Heart left ventricle (tissue), 16 donors: ENCODE results near the gene FOXP1. TPM values are rescaled to one million over a fixed set of nuclear protein-coding genes. Genes with fewer than 3 reads are reported as not detected.

Experiments used
- ATAC-seq, 4 donors: fragments of 200-7000 bp; cut with Tn5 transposase; one replicate each; pipeline ENCODE4 v1.9.1; 2020 to 2022; ENCODE audit warnings: moderate library complexity in 4 of 4, mild to moderate bottlenecking in 3 of 4, moderate number of reproducible peaks in 1 of 4
- DNase-seq, 5 donors: peaks; one replicate each; pipeline ENCODE4 v3.0.0-alpha.2; 2020
- H3K27ac ChIP-seq, 12 donors: fragments of 200-600 bp; sonication (generic) in 4 of 12; one replicate each; pipeline versions ENCODE4 v1.5.0 to v1.8.0; 2016 to 2022; ENCODE audit warnings: mild to moderate bottlenecking in 2 of 12
- H3K27me3 ChIP-seq, 9 donors: fragments of 200-600 bp; sonication (generic) in 2 of 9; one replicate each; pipeline versions ENCODE4 v1.5.1 to v1.8.0; 2016 to 2022; ENCODE audit warnings: mild to moderate bottlenecking in 3 of 9
- H3K36me3 ChIP-seq, 9 donors: fragments of 200-600 bp; sonication (generic) in 2 of 9; one replicate each; pipeline versions ENCODE4 v1.5.0 to v1.8.0; 2018 to 2022; ENCODE audit warnings: mild to moderate bottlenecking in 2 of 9
- H3K4me1 ChIP-seq, 12 donors: fragments of 200-600 bp; sonication (generic) in 4 of 12; one replicate each; pipeline versions ENCODE4 v1.5.0 to v1.8.0; 2016 to 2022; ENCODE audit warnings: mild to moderate bottlenecking in 3 of 12
- H3K4me3 ChIP-seq, 12 donors: fragments of 200-600 bp; sonication (generic) in 4 of 12; one replicate each; pipeline versions ENCODE4 v1.5.0 to v1.8.0; 2017 to 2022; ENCODE audit warnings: mild to moderate bottlenecking in 9 of 12, moderate library complexity in 4 of 12
- H3K9me3 ChIP-seq, 12 donors: fragments of 200-600 bp; sonication (generic) in 4 of 12; one replicate each; pipeline versions ENCODE4 v1.5.0 to v1.8.0; 2016 to 2022; ENCODE audit warnings: mild to moderate bottlenecking in 1 of 12
- POLR2A ChIP-seq, 2 donors: fragments of 450-650 bp; IDR thresholded peaks; one replicate each; pipeline ENCODE4 v1.6.1; 2017; ENCODE audit warnings: antibody characterized with exemption in 2 of 2, mild to moderate bottlenecking in 2 of 2, moderate library complexity in 2 of 2
- WGBS, 4 donors: extraction: QIAGEN DNeasy Blood & Tissue Kit in 2 of 4; methylation state at CpG; one replicate each; pipeline versions ENCODE4 v1.1.5 to v1.1.7; 2013 to 2018; 5-methylcytosine and 5-hydroxymethylcytosine counted together
- intact Hi-C, 10 donors: fragments of 100-400 bp; cut with DNase I; formaldehyde crosslinking; loops; one replicate each; pipeline versions ENCODE4 v1.11.1 to v1.14.2; 2022
- polyA plus RNA-seq, 2 donors: library from polyadenylated mRNA; stranded (reverse); fragments of 200-250 nt; gene quantifications; one replicate each; pipeline ENCODE4 v1.2.3, GENCODE V29; 2013
- total RNA-seq, 9 donors: library from RNA; depleted of rRNA in 2 of 9; stranded (reverse); fragments of >200 nt in 2 of 9; fragmentation: NEBNext Ultra II Directional in 3 of 9; extraction: Animal tissue kit (Norgen Biotek cat#: 25700) in 3 of 9; gene quantifications; one replicate each; pipeline versions ENCODE4 v1.1.0 to v1.2.4, GENCODE V29; 2016 to 2023
- TF ChIP-seq, protein P1 (sequence below), 12 donors: fragments of 200-600 bp; sonication (generic) in 4 of 12; IDR thresholded peaks; one replicate each; pipeline versions ENCODE4 v1.5.0 to v1.8.0; 2018 to 2022; ENCODE audit warnings: antibody characterized with exemption in 12 of 12, mild to moderate bottlenecking in 5 of 12
- donor health status: ischemic (EF 13 %, LVEDD 7.1; RV severe dilation, severe dysfunction).
- donor health status: healthy with polysubstance abuse.
- donor health status: DM: no; HTN: yes; CAD: no.
- donor health status: DM: no; HTN: no; CAD: no.
- donor health status: ischemic (EF 25% LVEDD 6.9; RV normal size, moderate dysfunction).
- donor health status: ischemic (EF 25% LVEDD 5.7; RV mildly dilated, moderate dysfunction).
- donor health status: healthy.
- donor health status: DM: yes; HTN: yes; CAD: no.
- donor health status: ischemic (EF 35%, LVEDD 5.7; RV mildly dilated, moderate dysfunction).
- donor health status: nonischemic (EF 11% LVEDD 7.7; RV severe dilation, severe dysfunction).
- donor health status: DM: yes; HTN: yes; CAD: no.
- donor health status: PGD.
- donor health status: ischemic (EF 29% LVEDD 5.4; RV normal size, mild dysfunction).
- donor health status: nonischemic (EF 23%, LVEDD 6.1; RV moderate dilation, normal function).

FOXP1 gene
- total and polyA plus RNA-seq, 11 donors, result 14.9 to 67.8 (median 41.1) TPM

- no peak for TF ChIP-seq POLR2A (IDR thresholded peaks at IDR 0.05)
- intact Hi-C loops, result no loop called here
- H3K4me1 ChIP-seq, result peaks cover 0 to 18% (median 7%) of the 10 kb centered on the region in 12 donors
- H3K4me3 ChIP-seq, result no peak overlapping the region
- DNase-seq, result no peak
- H3K9me3 ChIP-seq, result no peaks in the 10 kb centered on the region
- no peak for ATAC-seq
- 62 to 69% (median 64%) methylated on average over 10 of the region's 10 CpGs for WGBS, 4 donors
- H3K27me3 ChIP-seq, result no peaks in the 10 kb centered on the region
- no peak overlapping the region for H3K27ac ChIP-seq
- H3K36me3 ChIP-seq, result no peaks in the 10 kb centered on the region
Observed at GRCh38 chr3:71406972-71407810, 176.3 kb downstream of the FOXP1 start.

- 73 to 85% (median 77%) methylated on average over 2 of the region's 2 CpGs for WGBS, 4 donors
Observed at GRCh38 chr3:71402911-71403310, 180.6 kb downstream of the FOXP1 start.

GRCh38 chr3:71402280-71402679 lies 181.2 kb downstream of the FOXP1 start:
- no peaks in the 10 kb centered on the region for H3K27me3 ChIP-seq
- ATAC-seq, result no peak
- no peaks in the 10 kb centered on the region for H3K36me3 ChIP-seq
- 90 to 95% (median 94%) methylated on average over 4 of the region's 4 CpGs for WGBS, 4 donors
- no peak overlapping the region for H3K27ac ChIP-seq
- peaks cover 0 to 38% (median 7%) of the 10 kb centered on the region in 12 donors for H3K4me1 ChIP-seq
- DNase-seq, result no peak
- H3K9me3 ChIP-seq, result no peaks in the 10 kb centered on the region
- H3K4me3 ChIP-seq, result no peak overlapping the region
- no peak for TF ChIP-seq POLR2A (IDR thresholded peaks at IDR 0.05)
- TF ChIP-seq, protein P1, sequence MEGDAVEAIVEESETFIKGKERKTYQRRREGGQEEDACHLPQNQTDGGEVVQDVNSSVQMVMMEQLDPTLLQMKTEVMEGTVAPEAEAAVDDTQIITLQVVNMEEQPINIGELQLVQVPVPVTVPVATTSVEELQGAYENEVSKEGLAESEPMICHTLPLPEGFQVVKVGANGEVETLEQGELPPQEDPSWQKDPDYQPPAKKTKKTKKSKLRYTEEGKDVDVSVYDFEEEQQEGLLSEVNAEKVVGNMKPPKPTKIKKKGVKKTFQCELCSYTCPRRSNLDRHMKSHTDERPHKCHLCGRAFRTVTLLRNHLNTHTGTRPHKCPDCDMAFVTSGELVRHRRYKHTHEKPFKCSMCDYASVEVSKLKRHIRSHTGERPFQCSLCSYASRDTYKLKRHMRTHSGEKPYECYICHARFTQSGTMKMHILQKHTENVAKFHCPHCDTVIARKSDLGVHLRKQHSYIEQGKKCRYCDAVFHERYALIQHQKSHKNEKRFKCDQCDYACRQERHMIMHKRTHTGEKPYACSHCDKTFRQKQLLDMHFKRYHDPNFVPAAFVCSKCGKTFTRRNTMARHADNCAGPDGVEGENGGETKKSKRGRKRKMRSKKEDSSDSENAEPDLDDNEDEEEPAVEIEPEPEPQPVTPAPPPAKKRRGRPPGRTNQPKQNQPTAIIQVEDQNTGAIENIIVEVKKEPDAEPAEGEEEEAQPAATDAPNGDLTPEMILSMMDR (IDR thresholded peaks at IDR 0.05), result no peak
- intact Hi-C loops, result no loop called here

More at GRCh38 chr3:71402911-71403310, 180.6 kb downstream of the FOXP1 start:
- intact Hi-C loops, result no loop called here
- ATAC-seq (no peak), DNase-seq (no peak)
- H3K4me1 ChIP-seq, result peaks cover 0 to 37% (median 8%) of the 10 kb centered on the region in 12 donors
- no peaks in the 10 kb centered on the region for H3K27me3 ChIP-seq
- no peak overlapping the region for H3K4me3 ChIP-seq
- no peaks in the 10 kb centered on the region for H3K36me3 ChIP-seq
- no peak overlapping the region for H3K27ac ChIP-seq
- no peak for TF ChIP-seq POLR2A (IDR thresholded peaks at IDR 0.05)
- TF ChIP-seq, protein P1 (IDR thresholded peaks at IDR 0.05), result no peak
- no peaks in the 10 kb centered on the region for H3K9me3 ChIP-seq

DNA sequence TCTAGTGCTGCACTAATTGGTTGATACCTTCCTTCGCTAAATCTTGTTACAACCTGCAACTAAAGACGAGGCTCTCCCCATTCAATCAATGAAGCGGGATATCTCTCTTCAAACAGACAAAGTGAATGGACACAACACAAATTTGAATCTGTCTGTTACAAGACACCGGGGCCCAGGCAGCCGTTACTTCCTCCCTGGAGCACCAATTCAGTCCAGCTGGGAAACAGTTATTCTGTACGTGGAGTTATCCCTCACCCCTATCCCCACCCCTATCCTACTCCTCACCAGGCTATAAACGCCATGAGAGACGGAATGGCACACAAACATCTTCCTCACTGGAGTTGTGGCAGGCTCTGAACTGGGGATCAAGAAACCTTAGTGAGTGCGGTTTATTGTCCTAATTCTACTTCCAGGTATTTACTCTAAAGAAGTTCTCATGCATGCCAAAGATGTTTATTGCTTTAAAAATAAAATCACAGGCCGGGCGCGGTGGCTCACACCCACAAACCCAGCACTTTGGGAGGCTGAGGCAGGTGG lies 181.8 kb downstream of the FOXP1 start:
- Histone ChIP-seq H3K36me3 (no peaks in the 10 kb centered on the region), H3K27me3 (no peaks in the 10 kb centered on the region), H3K4me1 (peaks cover 0 to 33% (median 4%) of the 10 kb centered on the region in 12 donors), H3K9me3 (no peaks in the 10 kb centered on the region), H3K27ac (no peak overlapping the region), H3K4me3 (no peak overlapping the region)
- intact Hi-C loops, result no loop called here
- no peak for DNase-seq
- WGBS, 4 donors, result 82 to 88% (median 86%) methylated on average over 12 of the region's 12 CpGs
- ATAC-seq, result no peak
- TF ChIP-seq POLR2A (IDR thresholded peaks at IDR 0.05), result no peak

DNA sequence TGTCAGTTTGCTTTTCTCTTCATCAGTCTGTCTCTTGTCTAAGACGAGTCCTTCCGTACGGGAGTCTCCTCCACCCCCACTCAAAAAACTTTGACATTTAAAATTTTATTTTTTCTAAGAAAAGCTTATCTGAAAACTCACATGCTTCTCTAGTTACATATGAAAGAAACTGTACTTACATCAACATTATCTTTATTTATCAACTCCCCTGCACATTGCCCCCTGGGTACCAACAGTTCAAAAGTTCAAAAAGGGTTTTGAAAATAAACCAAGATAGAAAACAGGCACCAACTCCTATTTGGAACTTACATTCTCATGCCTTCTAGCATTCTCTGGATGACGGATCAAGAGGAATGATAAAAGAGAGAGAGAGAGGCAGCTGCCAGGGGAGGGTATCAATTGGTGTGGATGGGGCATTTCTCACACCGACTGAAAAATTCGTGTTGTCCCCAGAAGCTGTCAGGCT lies 182.5 kb downstream of the FOXP1 start:
- Histone ChIP-seq H3K4me3 (no peak overlapping the region), H3K9me3 (no peaks in the 10 kb centered on the region), H3K27me3 (no peaks in the 10 kb centered on the region), H3K36me3 (no peaks in the 10 kb centered on the region), H3K4me1 (peaks cover 0 to 34% (median 7%) of the 10 kb centered on the region in 12 donors), H3K27ac (no peak overlapping the region)
- 51 to 63% (median 55%) methylated on average over 6 of the region's 6 CpGs for WGBS, 4 donors
- intact Hi-C loops, result no loop called here
- no peak for DNase-seq
- no peak for ATAC-seq
- no peak for TF ChIP-seq POLR2A (IDR thresholded peaks at IDR 0.05)
- TF ChIP-seq, protein P1 (IDR thresholded peaks at IDR 0.05), result no peak
